GM23338 (cell line): ENCODE measurements around the gene GPD1L.

Experiments
- CREB1 ChIP-seq: fragments of 250-450 bp; sonication (Bioruptor Pico); IDR thresholded peaks from 2 replicates; pipeline ENCODE4 v1.5.0; 2020; ENCODE audit warnings: low read depth, mild to moderate bottlenecking, moderate library complexity
- CTCF ChIP-seq, 2 experiments: fragments of 200-600 bp in 1 of 2; sonication (generic) in 1 of 2; conservative IDR thresholded peaks; 2 replicates each; pipeline versions ENCODE4 v1.5.1 to v1.6.1; 2016 to 2017; ENCODE audit warnings: antibody characterized with exemption in 2 of 2, low read depth in 2 of 2, mild to moderate bottlenecking in 2 of 2, moderate library complexity in 1 of 2
- EZH2 ChIP-seq: fragments of 200-600 bp; sonication (generic); IDR thresholded peaks from one replicate; pipeline ENCODE4 v1.8.0; 2017; ENCODE audit warnings: antibody characterized with exemption, mild to moderate bottlenecking, low read depth; ENCODE audit not compliant: unreplicated experiment
- EZH2phosphoT487 ChIP-seq: fragments of 200-600 bp; sonication (generic); IDR thresholded peaks from one replicate; pipeline ENCODE4 v1.8.1; 2018; ENCODE audit warnings: antibody characterized with exemption; ENCODE audit not compliant: unreplicated experiment

GRCh38 chr3:32203854-32204253 lies 97.4 kb downstream of the GPD1L start:
- no peak for TF ChIP-seq CTCF (conservative IDR thresholded peaks at IDR 0.05; ENCODE audit: low read depth in 2 of 2)
- TF ChIP-seq EZH2phosphoT487, result no peak
- TF ChIP-seq CREB1 (CRISPR knock-in tag), result no peak
- TF ChIP-seq EZH2, result no peak
